GM18511 (cell line): ENCODE measurements around the gene RAB43.
"Not testable (repeated sequence)": the region's sequence is repeated elsewhere in the genome, so short reads cannot be mapped to it uniquely, and the experiment has no call there.

Experiments used
- ATAC-seq: cut with Tn5 transposase; IDR thresholded peaks from one replicate; pipeline ENCODE4 v1.9.1; 2021; ENCODE audit warnings: mild to moderate bottlenecking, moderate library complexity; ENCODE audit not compliant: unreplicated experiment

RAB43 gene

DNA sequence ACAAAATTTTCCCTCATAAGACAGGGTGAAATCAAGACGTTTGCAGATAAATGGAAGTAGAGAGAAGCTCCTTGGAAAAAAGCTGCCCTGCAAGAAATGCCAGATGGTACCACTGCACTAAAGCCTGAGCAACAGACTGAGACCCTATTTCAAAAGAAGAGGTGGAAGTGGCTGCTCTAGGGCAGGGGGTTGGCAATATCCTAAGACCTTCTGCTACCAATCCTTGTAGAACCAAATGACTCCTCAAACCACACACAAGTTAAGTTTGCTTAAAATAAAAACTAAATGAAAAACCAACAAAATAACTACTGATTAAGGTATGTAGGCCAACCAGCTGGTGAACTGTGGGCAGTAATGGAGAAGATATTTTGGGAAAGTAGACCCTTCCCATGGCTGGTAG lies 21.3 kb downstream of the RAB43 start:
- ATAC-seq, result no peak

DNA sequence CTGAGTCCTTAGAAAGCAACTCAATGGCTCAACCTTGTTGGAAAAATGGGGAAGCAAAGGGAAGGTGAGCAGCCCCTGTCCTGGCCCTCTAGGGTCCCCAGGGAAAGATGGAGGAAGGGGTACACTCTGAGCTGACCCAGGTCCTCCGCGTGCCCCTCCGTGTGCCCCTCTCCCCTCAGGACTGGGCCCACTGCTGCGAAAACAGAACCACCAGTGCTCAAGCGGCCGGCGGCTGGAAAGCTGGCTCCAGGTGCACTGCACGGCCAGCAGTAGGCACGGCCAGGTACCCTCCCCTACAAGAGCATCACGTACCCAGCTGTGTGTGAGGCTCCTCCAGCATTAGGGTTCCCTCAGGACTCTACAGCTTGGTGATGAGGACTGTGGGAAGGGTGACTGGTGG lies 26.3 kb downstream of the RAB43 start:
- no peak for ATAC-seq

DNA sequence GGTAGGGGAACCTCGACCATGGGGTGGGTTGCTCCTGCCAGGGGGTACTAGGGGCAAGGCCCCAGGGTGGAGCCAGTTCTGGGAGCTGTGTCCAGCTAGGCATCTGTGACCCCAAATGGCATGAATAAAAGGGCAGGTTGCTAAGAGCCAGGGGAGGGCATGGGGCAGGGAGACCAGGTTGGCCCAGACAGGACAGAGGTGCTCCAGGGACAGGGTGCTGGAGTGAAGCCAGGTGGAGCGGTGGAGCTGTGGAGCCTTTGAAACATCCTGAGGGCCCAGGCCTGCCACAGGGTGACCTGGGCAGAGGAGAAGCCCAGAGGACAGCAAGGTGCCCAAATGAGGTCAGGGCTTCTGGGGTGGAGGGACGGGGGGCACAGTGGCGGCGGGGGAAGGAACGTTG lies 33.3 kb downstream of the RAB43 start:
- ATAC-seq, result not testable (repeated sequence)

DNA sequence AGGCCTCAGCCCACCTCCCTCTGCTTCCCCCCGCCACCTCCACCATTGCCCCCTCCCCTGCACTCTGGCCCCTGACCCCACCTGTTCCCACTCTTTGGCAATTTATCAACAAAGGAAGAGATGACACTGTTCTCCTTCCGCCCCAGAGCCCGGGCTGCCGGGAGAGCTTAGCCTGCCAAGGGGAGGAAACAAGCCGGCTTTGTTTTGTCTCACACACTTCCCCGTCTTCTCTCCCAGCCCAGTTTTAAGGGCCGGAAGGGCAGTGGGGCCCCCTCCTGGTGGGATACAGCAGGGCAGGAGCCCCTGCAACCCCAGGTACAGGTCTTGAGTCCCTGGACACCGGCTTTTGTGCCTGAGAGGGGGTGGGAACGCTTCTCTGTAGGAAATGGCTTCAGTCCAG lies 33.7 kb downstream of the RAB43 start:
- not testable (repeated sequence) for ATAC-seq

DNA sequence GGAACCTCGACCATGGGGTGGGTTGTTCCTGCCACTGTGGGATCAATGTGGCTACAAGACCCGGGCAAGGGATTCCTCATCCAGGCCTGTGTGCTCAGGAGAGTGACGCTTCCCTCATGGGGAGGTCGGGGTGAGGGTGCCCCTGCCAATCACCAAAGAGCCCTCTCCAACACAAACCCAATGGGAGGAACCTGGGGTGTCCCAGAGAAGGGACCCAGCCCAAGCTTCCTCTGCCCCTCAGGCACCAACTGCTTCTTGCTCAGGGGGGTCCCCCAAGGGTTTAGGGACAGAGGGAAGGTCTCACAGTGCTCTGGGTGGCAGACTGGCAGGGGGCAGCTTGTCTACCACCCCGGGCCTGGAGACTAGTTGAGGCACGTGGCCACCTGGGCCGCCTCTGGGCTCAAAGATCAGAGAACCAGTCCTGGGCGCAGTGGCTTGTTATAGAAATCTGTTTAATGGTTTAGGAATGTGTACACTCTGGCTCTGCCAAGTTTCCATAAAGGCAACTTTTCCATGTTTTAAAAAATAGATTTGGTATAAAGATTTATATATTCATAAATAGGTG lies 34.4 kb downstream of the RAB43 start:
- ATAC-seq, result no peak

DNA sequence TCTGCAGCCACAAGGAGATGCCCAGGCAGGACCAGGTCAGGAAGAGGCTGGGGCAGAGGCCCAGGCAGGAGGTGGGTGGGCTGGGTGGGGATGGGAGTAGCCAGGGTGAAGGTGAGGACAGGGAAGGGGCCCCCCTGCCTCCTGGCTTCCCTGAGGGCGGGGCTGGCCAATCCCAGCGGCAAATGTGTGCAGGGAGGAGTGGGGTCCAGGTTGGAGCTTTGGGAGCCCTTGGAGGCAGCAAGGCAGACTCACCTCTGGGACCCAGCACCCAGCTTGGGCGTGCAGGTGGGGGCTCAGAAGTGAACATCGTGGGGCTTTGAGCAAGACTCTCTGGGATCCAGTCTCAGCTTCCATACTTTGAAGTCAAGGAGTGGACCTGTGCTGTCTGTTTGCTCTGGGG lies 35.8 kb downstream of the RAB43 start:
- no peak for ATAC-seq

DNA sequence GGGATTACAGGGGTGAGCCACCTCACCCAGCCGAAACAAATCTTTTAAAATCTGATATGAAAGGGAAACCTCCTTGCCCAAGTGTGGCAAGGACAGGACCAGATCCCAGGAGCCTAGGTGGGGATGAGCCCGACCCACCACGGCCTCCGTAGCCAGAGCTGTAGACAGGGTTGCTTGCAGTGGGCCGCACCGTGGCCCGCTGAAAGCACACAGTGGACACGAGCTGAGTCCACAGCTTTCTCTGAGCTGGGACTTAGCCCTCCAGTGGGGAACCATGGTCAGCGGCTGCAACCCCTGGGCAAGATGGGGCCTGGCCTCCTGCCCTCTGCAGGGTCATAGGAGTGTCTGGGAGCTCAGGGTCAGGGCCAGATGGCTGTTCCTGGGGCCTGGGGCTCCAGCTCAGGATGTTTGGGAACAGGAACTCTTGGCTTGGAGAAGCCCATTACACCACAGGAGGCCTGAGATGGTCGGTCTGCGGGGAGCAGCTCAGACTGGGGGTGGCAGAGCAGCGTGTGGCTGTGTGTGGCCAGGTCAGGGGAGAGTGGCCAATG lies 36.4 kb downstream of the RAB43 start:
- no peak for ATAC-seq

DNA sequence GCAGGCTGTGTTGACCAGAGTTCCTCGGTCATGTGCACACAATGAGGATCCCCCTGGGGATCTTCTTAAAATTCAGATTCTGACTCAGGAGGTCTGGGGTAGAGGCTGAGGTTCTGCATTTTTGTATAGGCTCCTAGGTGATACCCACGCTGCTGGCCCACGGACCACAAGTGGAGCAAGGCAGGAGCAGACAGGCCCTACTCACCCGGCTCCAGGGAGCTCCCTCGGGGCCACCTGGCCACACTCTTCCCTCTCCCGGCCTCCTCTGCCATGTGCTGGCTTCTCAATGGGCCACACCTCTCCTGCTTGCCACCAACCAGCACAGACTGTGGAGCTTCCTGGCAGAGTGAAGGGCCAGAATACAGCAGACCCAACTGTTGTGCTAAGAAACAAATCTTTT lies 37.1 kb downstream of the RAB43 start:
- no peak for ATAC-seq

DNA sequence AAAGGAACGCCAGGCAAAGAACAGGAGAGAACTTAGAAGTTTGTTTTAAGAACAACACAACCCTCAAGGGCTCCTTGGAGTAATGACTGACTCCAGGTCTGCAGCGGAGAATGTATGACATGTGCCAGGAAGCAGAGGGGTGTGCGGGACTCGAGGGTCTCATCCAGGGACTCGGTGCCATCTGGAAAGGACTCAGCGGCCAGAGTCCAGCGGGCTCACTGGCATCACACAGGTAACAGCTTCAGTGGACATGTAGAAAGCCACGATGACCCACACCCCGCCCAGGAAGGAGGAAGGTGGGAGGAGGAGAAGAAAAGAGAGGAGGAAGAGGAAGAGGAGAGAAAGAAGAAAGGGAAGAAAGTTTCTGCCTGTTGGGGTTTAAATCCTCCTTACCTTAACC lies 39.6 kb downstream of the RAB43 start:
- ATAC-seq, result no peak

DNA sequence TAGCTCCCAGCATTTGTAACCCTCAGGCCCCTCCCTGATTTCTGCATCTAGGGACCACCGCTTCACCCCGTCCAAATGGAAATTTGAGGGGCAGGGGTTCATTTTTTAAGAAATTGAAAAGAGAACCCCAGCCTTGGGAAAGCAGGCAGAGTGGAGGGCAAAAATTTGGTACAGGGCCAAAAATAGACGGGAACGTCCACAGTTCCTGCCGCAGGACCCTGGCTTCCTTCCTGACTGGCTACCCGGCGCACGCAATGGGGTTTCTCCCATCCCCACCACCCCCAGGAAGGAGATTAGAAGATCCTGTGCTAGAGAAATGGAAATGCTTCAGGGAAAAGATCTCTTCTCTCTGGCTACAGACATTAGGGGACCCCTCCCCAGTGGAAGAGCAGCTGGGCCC lies 40.1 kb downstream of the RAB43 start:
- ATAC-seq, result no peak

DNA sequence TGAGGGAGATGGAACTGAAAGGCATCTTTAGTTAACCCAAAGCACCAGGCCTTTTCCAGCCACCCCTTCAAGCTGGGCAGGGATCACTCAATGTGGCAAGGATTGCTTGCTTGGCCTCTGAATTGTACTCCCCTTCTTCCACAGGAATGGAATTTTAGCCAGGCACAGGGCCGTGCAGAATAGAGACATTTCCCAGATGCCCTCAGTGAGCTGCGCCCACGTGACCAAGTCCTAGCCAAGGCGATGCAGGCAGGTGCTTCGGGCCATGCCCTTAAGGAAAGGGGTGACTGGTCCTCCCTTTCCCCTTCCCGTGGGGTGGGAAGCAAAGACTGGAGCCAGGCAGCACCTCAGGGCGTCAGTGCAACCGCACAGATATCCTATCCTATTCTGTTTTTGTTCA lies 43.1 kb downstream of the RAB43 start:
- ATAC-seq, result no peak

DNA sequence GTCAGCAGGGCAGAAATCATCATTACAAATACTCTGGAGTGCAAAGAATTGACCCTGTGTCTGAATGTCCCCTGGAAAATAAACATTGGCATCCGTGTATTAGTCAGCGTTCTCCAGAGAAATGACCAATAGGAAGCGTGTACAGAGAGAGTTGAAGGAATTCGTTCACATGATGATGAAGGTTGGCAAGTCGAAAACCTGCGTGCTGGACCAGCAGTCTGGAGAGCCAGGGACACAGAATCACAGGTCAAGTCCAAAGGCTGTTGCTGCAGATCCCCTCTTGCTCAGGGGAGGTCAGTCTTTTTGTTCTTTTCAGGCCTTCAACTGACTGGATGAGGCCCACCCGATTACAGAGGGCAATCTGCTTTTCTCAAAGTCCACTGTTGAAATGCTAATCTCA lies 44.4 kb downstream of the RAB43 start:
- ATAC-seq, result no peak

DNA sequence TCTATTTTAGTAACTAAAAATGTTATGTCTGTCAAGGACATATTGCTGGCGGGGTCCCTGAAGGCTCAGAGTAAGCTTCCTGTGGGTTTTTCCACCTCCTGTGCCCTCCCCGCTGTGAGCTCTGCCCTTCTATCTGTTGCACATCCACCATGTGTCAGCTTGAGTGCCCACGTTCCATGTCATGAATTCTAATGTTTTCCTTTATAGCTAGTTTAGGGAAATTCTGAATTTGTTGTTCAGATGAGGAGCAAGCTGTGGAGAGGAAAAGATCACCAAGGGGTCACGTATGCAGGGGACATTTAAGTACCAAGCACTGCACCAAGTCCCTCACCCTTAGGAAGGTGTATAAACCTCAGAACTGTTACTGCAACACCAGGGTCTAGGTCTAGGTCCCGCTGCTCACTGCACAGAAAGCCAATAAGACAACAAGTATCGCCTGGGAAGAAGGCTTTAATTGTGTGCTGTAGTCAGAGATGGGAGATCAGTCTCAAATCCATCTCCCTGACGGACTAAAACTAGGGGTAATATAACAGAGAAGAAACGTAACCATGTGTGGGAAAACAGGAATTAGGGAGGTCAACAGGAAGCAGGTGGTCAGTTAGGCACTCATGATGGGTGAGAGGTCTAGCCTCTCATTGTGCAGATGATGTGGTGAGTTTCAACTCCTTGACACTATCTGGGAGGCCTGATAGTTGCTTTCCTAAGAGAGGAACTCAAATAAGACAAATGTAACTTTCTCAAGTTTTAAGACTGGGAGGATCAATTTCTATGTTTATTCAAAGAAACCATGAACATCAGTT lies 51.3 kb downstream of the RAB43 start:
- ATAC-seq, result no peak

DNA sequence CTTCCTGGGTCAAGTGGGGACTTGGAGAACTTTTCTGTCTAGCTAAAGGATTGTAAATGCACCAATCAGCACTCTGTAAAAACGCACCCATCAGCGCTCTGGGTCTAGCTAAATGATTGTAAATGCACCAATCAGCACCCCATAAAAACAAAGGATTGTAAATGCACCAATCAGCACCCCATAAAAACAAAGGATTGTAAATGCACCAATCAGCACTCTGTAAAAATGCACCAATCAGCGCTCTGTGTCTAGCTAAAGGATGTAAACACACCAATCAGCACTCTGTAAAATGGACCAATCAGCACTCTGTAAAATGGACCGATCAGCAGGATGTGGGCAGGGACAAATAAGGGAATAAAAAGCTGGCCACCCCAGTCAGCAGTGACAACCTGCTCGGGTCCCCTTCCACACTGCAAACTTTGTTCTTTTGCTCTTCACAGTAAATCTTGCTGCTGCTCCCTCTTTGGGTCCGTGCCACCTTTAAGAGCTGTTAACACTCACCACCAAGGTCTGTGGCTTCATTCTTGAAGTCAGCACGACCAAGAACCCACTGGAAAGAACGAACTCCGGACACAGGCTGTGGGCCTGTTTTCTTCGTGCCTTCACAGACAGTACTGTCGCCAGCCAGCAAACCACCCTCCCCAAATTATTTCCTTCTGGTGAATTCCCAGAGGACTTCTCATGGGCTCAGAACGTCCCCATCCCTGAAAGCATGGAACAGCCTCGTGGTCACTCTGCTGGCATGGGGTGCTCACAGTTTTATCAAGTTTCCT lies 52.1 kb downstream of the RAB43 start:
- not testable (repeated sequence) for ATAC-seq

DNA sequence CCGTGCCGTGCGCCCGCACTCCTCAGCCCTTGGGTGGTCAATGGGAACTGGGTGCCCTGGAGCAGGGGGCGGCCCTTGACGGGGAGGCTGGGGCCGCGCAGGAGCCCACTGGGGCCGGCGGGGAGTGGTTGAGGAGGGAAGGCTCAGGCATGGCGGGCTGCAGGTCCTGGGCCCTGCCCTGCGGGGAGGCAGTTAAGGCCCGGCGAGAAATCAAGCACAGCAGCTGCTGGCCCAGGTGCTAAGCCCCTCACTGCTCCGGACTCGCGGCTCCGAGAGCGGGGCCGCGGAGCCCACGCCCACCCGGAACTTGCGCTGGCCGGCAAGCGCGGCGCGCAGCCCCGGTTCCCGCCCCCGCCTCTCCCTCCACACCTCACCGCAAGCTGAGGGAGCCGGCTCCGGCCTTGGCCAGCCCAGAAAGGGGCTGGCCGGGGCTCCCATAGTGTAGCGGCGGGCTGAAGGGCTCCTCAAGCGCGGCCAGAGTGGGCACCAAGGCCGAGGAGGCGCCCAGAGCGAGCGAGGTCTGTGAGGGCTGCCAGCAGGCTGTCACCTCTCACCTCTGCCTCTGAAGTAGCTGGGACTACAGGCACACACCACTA lies 53.2 kb downstream of the RAB43 start:
- no peak for ATAC-seq

DNA sequence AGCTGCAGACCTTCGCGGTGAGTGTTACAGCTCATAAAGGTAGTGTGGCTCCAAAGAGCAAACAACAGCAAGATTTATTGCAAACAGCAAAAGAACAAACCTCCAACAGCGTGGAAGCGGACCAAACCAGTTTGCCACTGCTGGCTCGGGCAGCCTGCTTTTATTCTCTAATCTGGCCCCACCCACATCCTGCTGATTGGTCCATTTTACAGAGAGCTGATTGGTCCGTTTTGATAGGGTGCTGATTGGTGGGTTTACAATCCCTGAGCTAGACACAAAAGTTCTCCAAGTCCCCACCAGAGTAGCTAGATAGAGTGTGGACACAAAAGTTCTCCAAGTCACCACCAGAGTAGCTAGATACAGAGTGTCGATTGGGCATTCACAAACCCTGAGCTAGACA lies 53.9 kb downstream of the RAB43 start:
- not testable (repeated sequence) for ATAC-seq

DNA sequence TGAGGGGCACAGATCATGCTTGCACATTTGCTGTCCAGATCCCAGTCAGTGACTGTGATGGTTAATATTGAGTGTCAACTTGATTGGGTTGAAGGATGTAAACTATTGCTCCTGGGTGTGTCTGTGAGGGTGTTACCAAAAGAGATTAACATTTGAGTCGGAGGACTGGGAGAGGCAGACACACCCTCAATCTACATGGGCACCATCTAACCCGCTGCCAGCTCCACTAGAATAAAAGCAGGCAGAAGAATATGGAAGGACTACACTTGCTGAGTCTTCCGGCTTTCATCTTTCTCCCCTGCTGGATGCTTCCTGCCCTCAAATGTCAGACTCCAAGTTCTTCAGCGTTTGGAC lies 55.9 kb downstream of the RAB43 start:
- ATAC-seq, result no peak

DNA sequence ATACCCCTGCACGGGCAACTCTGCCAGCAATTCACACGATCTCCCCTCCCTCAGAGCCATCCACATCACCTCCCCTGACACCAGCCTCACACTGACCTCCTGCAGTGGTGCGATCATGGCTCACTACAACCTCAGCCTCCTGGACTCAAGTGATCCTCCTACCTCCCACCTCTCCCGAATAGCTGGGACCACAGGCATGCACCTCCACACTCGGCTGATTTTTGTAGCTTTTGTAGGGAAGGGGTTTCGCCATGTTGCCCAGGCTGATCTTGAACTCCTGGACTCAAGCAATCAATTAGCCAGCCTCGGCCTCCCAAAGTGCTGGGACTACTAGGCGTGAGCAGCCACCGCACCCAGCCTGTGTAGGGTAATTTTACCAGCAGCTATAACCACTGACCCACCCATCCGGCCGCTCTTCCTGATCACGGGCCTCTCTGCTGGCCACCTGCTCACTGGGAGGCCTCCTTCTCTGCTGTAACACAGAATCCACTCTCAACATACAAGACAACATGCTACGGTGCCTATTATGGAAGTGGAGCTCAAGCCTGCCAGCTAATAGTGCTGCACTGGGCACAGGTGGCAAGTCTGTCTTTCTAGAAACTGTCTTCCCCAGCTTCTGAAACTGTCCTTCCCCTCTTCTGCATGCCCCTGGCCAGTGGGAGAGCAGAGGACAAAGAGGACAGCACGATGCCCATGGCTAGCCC lies 56.4 kb downstream of the RAB43 start:
- ATAC-seq, result no peak

DNA sequence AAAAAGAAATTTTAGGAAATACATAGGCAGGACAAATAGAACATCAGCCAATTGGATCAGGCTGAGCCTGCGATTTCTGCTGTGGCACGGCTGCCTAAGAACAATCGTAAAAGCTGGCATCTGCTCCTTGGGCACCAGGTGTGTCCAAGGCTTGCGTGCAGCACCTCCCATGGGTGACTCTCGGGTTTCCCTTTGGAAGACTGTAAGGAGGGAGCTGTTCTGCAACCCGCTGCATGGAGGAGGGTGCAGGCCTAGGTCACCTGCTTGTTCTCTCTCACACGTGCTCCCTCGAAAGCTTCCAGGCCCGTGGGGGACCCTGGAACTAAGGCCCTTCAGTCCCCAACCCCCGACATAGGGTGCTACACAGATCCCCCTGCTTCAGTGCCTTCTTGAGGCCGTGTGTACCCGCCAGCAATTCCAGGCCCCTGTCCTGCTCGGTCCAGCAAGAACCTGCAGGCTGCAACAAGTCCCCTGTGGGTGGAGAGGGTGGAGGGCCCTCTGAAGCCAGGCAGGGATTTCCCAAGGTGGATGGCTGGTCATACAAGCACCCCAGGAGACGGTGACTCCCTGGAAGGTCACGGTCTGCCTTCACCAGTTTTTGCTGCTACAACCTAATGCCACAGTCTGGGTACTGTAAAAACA lies 57.6 kb downstream of the RAB43 start:
- no peak for ATAC-seq

DNA sequence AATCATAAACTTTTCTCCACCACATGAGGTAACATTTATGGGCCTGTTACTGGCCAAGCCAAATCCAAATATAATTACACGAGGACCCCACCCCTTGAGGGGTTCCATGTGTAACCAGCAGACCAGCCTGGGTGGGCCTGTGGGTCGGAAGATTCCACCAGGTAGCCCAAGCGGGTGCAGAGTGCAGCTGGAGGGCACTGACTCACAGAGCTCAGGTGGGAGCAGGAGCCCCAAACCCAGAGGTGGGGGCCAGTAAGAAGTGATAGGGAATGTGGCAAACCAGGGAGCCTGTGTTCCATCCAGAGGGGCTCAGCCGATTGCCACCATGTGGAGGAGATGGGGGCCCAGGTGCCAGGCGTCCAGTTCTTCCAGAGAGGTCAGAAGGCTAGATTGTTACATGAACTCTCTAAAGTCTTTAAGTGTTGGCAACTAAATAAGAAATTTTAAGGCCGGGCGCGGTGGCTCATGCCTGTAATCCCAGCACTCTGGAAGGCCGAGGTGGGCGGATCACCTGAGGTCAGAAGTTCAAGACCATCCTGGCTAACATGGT lies 58.4 kb downstream of the RAB43 start:
- ATAC-seq, result no peak
